KMS-11 (cell line): Measurements from ENCODE around the gene MYBPC3.

Source experiments
- H2AFZ ChIP-seq: fragments of 200-600 bp; sonication (generic); 2 replicates; pipeline ENCODE4 v1.6.1; 2016; ENCODE audit warnings: antibody characterized with exemption, mixed run types, low read depth
- H3K27ac ChIP-seq: fragments of 200-600 bp; sonication (generic); 2 replicates; pipeline ENCODE4 v1.6.1; 2016; ENCODE audit warnings: mild to moderate bottlenecking, mixed run types
- H3K27me3 ChIP-seq: fragments of 200-600 bp; sonication (generic); 2 replicates; pipeline ENCODE4 v1.6.1; 2017; ENCODE audit warnings: mild to moderate bottlenecking, low read depth, mixed run types, moderate library complexity; ENCODE audit not compliant: insufficient read depth
- H3K36me3 ChIP-seq: fragments of 200-600 bp; sonication (generic); 2 replicates; pipeline ENCODE4 v1.6.1; 2017; ENCODE audit warnings: mild to moderate bottlenecking, mixed run types; ENCODE audit not compliant: insufficient read depth
- H3K4me1 ChIP-seq: fragments of 200-600 bp; sonication (generic); 2 replicates; pipeline ENCODE4 v1.6.1; 2016; ENCODE audit warnings: mild to moderate bottlenecking, low read depth, mixed run types; ENCODE audit not compliant: poor library complexity, severe bottlenecking
- H3K4me2 ChIP-seq: fragments of 200-600 bp; sonication (generic); 2 replicates; pipeline ENCODE4 v1.7.0; 2016; ENCODE audit warnings: mild to moderate bottlenecking, mixed run types
- H3K4me3 ChIP-seq: fragments of 200-600 bp; sonication (generic); IDR thresholded peaks from 2 replicates; pipeline ENCODE4 v1.6.1; 2017; ENCODE audit warnings: low read depth, low read length, mixed read lengths; ENCODE audit not compliant: insufficient read depth
- H3K79me2 ChIP-seq: fragments of 200-600 bp; sonication (generic); 2 replicates; pipeline ENCODE4 v1.6.1; 2016; ENCODE audit warnings: low read depth, mixed run types; ENCODE audit not compliant: insufficient read depth
- H3K9ac ChIP-seq: fragments of 200-600 bp; sonication (generic); 2 replicates; pipeline ENCODE4 v1.6.1; 2016; ENCODE audit warnings: mild to moderate bottlenecking, mixed run types
- H4K20me1 ChIP-seq: fragments of 200-600 bp; sonication (generic); 2 replicates; pipeline ENCODE4 v1.6.1; 2016; ENCODE audit warnings: mild to moderate bottlenecking, mixed run types; ENCODE audit not compliant: insufficient read depth
- TF ChIP-seq, protein P1 (sequence below): fragments of 200-600 bp; sonication (generic); conservative IDR thresholded peaks from 2 replicates; pipeline ENCODE4 v1.6.1; 2017; ENCODE audit warnings: low read depth, mild to moderate bottlenecking, antibody characterized with exemption, low read length, moderate library complexity, mixed read lengths

Gene MYBPC3

DNA sequence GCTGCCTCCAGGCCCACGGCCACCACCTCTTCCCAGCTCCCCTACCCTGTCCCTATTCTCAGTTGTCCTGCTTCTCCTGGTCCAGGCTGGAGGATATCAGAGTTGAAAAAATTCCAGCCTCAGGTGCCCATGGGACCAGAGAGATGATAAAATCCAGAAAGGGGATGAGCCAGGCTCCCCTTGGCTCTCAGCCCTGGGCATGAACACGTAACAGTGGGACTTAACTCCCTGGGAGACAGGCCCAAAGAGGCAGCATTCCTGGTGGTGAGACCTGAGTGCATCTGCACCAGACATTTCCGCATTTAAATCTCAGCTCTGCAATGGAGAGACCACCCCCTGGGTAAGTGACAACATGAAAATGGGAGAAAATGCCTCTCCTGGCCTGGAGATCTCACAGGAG lies 45.5 kb upstream of the MYBPC3 start:
- H3K9ac ChIP-seq, result no peak overlapping the region
- no peaks in the 10 kb centered on the region for H3K27me3 ChIP-seq
- H3K36me3 ChIP-seq, result no peaks in the 10 kb centered on the region
- H3K4me1 ChIP-seq, result peaks cover 22% of the 10 kb centered on the region
- TF ChIP-seq, protein P1, sequence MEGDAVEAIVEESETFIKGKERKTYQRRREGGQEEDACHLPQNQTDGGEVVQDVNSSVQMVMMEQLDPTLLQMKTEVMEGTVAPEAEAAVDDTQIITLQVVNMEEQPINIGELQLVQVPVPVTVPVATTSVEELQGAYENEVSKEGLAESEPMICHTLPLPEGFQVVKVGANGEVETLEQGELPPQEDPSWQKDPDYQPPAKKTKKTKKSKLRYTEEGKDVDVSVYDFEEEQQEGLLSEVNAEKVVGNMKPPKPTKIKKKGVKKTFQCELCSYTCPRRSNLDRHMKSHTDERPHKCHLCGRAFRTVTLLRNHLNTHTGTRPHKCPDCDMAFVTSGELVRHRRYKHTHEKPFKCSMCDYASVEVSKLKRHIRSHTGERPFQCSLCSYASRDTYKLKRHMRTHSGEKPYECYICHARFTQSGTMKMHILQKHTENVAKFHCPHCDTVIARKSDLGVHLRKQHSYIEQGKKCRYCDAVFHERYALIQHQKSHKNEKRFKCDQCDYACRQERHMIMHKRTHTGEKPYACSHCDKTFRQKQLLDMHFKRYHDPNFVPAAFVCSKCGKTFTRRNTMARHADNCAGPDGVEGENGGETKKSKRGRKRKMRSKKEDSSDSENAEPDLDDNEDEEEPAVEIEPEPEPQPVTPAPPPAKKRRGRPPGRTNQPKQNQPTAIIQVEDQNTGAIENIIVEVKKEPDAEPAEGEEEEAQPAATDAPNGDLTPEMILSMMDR, result no peak
- H3K79me2 ChIP-seq, result no peaks in the 10 kb centered on the region
- H2AFZ ChIP-seq, result no peak overlapping the region
- no peak overlapping the region for H3K4me3 ChIP-seq
- no peak overlapping the region for H3K27ac ChIP-seq
- no peaks in the 10 kb centered on the region for H4K20me1 ChIP-seq
- H3K4me2 ChIP-seq, result no peak overlapping the region

DNA sequence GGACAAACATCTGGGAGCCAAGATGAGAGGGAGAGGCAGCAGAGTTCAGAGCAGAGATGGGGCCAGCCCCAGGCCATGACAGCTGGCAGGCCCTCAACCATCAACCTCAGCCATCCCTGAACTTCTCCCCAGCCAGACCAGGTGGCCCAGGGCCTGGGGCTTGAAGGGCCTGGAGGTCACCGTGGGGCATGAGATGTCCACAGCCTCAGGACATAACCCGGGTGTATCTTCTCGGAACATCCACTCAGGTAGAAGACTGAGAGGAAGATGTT lies 43.5 kb upstream of the MYBPC3 start:
- no peak overlapping the region for H3K9ac ChIP-seq
- no peak overlapping the region for H3K4me2 ChIP-seq
- peaks cover 29% of the 10 kb centered on the region for H3K4me1 ChIP-seq

DNA sequence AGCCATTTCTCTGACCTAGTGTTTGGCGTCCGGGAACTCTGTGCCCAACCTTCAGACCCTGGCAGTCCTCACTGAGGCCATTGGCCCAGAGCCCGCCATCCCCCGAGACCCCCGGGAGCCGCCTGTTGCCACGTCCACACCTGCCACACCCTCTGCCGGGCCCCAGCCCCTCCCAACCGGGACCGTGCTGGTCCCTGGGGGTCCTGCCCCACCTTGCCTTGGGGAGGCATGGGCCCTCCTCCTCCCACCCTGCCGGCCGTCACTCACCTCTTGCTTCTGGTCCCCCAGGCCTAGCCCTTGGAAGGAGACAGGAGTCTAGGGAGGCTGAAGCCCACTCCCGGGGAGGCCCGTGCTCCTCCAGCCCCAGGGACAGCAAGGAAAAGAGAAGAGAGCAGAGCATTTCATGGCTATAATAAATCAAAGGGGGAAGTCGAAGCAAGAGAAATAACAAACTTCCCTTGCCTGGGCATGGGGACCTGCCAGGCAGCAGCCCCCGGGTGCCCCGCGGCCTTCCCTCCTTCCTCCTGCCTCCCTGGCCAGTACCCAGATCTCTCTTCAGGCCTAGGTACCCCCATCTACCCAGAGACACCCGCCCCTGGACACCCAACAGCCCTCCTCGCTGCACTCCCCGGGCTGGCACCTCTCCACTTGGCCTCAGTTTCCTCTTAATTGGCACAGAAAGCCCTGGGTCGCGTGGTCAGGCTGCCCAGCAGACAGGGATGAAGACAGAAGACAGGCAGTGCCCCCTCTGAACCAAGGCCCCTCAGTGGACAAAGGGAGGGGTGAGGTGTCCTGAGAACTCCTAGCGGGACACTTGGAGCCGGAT lies 42.9 kb upstream of the MYBPC3 start:
- H3K4me3 ChIP-seq, result no peak overlapping the region
- H2AFZ ChIP-seq, result no peak overlapping the region
- no peaks in the 10 kb centered on the region for H3K36me3 ChIP-seq
- H3K27ac ChIP-seq, result no peak overlapping the region
- H4K20me1 ChIP-seq, result no peaks in the 10 kb centered on the region
- H3K79me2 ChIP-seq, result no peaks in the 10 kb centered on the region
- no peak overlapping the region for H3K9ac ChIP-seq
- no peaks in the 10 kb centered on the region for H3K27me3 ChIP-seq
- TF ChIP-seq, protein P1, result no peak
- H3K4me1 ChIP-seq, result peaks cover 23% of the 10 kb centered on the region
- no peak overlapping the region for H3K4me2 ChIP-seq

More for the DNA sequence above, 43.5 kb upstream of the MYBPC3 start:
- no peak overlapping the region for H3K4me3 ChIP-seq
- TF ChIP-seq, protein P1, result no peak
- no peaks in the 10 kb centered on the region for H3K27me3 ChIP-seq
- H3K79me2 ChIP-seq, result no peaks in the 10 kb centered on the region
- no peaks in the 10 kb centered on the region for H3K36me3 ChIP-seq
- H4K20me1 ChIP-seq, result no peaks in the 10 kb centered on the region
- H2AFZ ChIP-seq, result no peak overlapping the region
- H3K27ac ChIP-seq, result no peak overlapping the region

DNA sequence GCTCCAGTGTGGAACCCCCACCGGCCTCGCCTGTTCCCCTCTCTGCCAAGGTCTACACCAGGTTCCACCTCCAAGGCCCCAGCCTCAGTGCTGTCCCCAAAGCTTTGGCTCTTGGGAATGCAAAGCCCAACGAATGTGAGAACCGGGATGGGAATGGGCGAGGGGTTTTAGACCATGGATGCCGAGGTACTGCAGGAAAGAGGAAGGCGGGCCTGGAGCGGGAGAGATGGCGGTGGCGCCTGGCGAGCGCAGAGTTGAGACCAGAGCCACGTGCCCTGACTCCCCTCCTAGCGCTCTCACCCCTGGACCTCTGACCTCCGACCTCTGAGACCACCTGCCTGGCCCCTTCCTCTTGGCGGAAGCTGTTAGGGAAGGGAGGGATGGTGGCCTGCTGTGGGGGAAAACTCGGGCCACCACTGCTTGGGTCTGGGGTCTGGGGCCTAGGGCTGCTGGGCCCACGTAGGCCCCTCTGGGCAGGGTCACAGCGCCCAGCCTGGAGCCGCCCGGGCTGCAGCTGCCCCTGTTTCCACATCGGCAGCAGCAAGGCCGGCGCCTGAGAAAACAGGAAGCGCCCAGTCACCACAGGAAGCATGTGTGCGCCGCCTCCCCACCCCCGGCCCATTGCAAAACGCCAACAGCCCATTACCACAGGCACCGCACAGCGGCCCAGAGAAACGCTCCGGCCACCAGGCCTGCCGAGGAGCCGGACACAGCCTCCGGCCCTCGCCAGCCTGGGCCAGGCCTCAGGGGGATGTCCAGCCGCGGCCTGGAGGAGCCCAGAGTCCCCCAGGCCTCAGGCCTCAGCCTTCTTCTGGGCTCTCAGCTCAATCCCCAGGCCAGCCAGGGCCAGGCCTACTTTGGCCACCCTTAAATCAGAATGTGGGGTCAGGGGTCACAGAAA lies 42.1 kb upstream of the MYBPC3 start:
- Histone ChIP-seq H3K4me1 (peaks cover 21% of the 10 kb centered on the region), H3K36me3 (no peaks in the 10 kb centered on the region), H3K4me2 (no peak overlapping the region), H2AFZ (no peak overlapping the region), H4K20me1 (no peaks in the 10 kb centered on the region), H3K27me3 (no peaks in the 10 kb centered on the region), H3K4me3 (no peak overlapping the region), H3K27ac (no peak overlapping the region), H3K79me2 (no peaks in the 10 kb centered on the region), H3K9ac (no peak overlapping the region)
- TF ChIP-seq, protein P1, result no peak
